HepG2 (cell line): ENCODE results near the gene SPATA13. TPM values are rescaled to one million over a fixed set of nuclear protein-coding genes. Genes with fewer than 3 reads are reported as not detected.
A peak's percentile ranks its signal among the peaks of the same experiment; 100 is the strongest.

Source experiments
- ATAC-seq: fragments of 200-7000 bp; cut with Tn5 transposase; 3 replicates; pipeline ENCODE4 v1.9.1; 2020; ENCODE audit warnings: mild to moderate bottlenecking, moderate library complexity
- BruUV-seq: library from RNA; stranded (reverse); fragments of 400-500 nt; replicated peaks from 2 replicates; lab custom pipeline; 2021; lab: Mats Ljungman, UMichigan
- CTCF ChIA-PET: fragments of 300-600 bp; formaldehyde crosslinking; extraction: SDS; loops from one replicate; lab custom pipeline; 2021; ENCODE audit warnings: low total read pairs, inconsistent platforms, low intra/inter-chr PET ratio; lab: Yijun Ruan, JAX
- POLR2A ChIA-PET: fragments of 350-600 bp; sonication (Branson Sonifier 250); formaldehyde crosslinking; loops from one replicate; lab custom pipeline; 2020; ENCODE audit warnings: antibody characterized with exemption, inconsistent platforms; lab: Yijun Ruan, JAX
- DNase-seq: peaks from one replicate; pipeline ENCODE4 v3.0.0-alpha.2; 2015; ENCODE audit warnings: low spot score
- FAIRE-seq: peaks from 3 replicates; lab custom pipeline; 2011; peaks lifted over from hg19 to GRCh38; lab: Jason Lieb, UNC
- H2AFZ ChIP-seq: one replicate; pipeline ENCODE4 v1.6.1; 2011; ENCODE audit warnings: low read length, inconsistent platforms
- H3K27ac ChIP-seq: fragments of 300-600 bp; 3 replicates; pipeline ENCODE4 v1.8.0; 2011; ENCODE audit warnings: mixed run types, mild to moderate bottlenecking, mixed read lengths, low read length, inconsistent platforms; ENCODE audit not compliant: insufficient read depth; ENCODE audit errors: extremely low read length
- H3K27me3 ChIP-seq, 2 experiments: fragments of 200-600 bp in 1 of 2; 2 replicates in 1 of 2; 3 replicates in 1 of 2; pipeline versions ENCODE4 v1.6.0 to v1.8.0; 2011; ENCODE audit warnings: low read length in 2 of 2, mild to moderate bottlenecking in 2 of 2, moderate library complexity in 2 of 2, inconsistent platforms in 1 of 2; ENCODE audit not compliant: insufficient read depth in 2 of 2, control insufficient read depth in 1 of 2
- H3K36me3 ChIP-seq, 2 experiments: fragments of 200-600 bp in 1 of 2; replicated peaks in 1 of 2; 2 replicates in 1 of 2; 3 replicates in 1 of 2; pipeline versions ENCODE4 v1.5.1 to v1.8.0; 2011; ENCODE audit warnings: low read length in 2 of 2, inconsistent platforms in 1 of 2; ENCODE audit not compliant: insufficient read depth in 2 of 2, control insufficient read depth in 1 of 2
- H3K4me1 ChIP-seq: 2 replicates; pipeline ENCODE4 v1.5.1; 2012; ENCODE audit warnings: low read length, inconsistent platforms; ENCODE audit not compliant: insufficient read depth
- H3K4me2 ChIP-seq: 2 replicates; pipeline ENCODE4 v1.6.0; 2011; ENCODE audit warnings: low read depth, low read length, inconsistent platforms
- H3K4me3 ChIP-seq, 3 experiments: fragments of 200-600 bp in 1 of 3; sonication (generic), shearing (Covaris generic) in 1 of 3; replicated peaks in 1 of 3; 2 replicates each; pipeline ENCODE4 v1.5.1; 2011 to 2016; ENCODE audit warnings: low read length in 3 of 3, inconsistent platforms in 2 of 3, low read depth in 2 of 3, mild to moderate bottlenecking in 2 of 3, control low read depth in 1 of 3, mixed read lengths in 1 of 3; ENCODE audit not compliant: insufficient read depth in 1 of 3
- H3K79me2 ChIP-seq: one replicate; pipeline ENCODE4 v1.6.1; 2011; ENCODE audit warnings: low read length, inconsistent platforms; ENCODE audit not compliant: insufficient read depth
- H3K9ac ChIP-seq: 2 replicates; pipeline ENCODE4 v1.6.0; 2011; ENCODE audit warnings: mild to moderate bottlenecking, low read depth, low read length, inconsistent platforms; ENCODE audit not compliant: insufficient read depth
- H3K9me3 ChIP-seq: 2 replicates; pipeline ENCODE4 v1.5.1; 2012; ENCODE audit warnings: mild to moderate bottlenecking, low read length
- H4K20me1 ChIP-seq: 2 replicates; pipeline ENCODE4 v1.6.0; 2011; ENCODE audit warnings: inconsistent platforms, mild to moderate bottlenecking, low read length, moderate library complexity; ENCODE audit not compliant: insufficient read depth
- ATF2 ChIP-seq: sonication (generic); formaldehyde crosslinking; IDR thresholded peaks from 2 replicates; pipeline ENCODE4 v1.4.0; 2020; ENCODE audit warnings: missing genetic modification reagents
- KDM5B ChIP-seq: sonication (generic); formaldehyde crosslinking; IDR thresholded peaks from 2 replicates; pipeline ENCODE4 v1.4.0; 2020; ENCODE audit warnings: missing genetic modification reagents, mild to moderate bottlenecking, borderline replicate concordance
- NCOA5 ChIP-seq: sonication (generic); formaldehyde crosslinking; IDR thresholded peaks from 2 replicates; pipeline ENCODE4 v1.4.0; 2020; ENCODE audit warnings: missing genetic modification reagents
- TFE3 ChIP-seq: IDR thresholded peaks from 2 replicates; pipeline ENCODE4 v1.6.1; 2016
- ZNF142 ChIP-seq: sonication (generic); formaldehyde crosslinking; IDR thresholded peaks from 2 replicates; pipeline ENCODE4 v1.4.0; 2020; ENCODE audit warnings: missing genetic modification reagents
- ZNF326 ChIP-seq: sonication (generic); formaldehyde crosslinking; IDR thresholded peaks from 2 replicates; pipeline ENCODE4 v1.4.0; 2020; ENCODE audit warnings: missing genetic modification reagents, borderline replicate concordance
- ZNF343 ChIP-seq: sonication (generic); formaldehyde crosslinking; IDR thresholded peaks from 2 replicates; pipeline ENCODE4 v1.4.0; 2020; ENCODE audit warnings: mild to moderate bottlenecking, missing genetic modification reagents
- ZNF503 ChIP-seq: sonication (generic); formaldehyde crosslinking; IDR thresholded peaks from 2 replicates; pipeline ENCODE4 v1.4.0; 2020; ENCODE audit warnings: missing genetic modification reagents
- ZNF792 ChIP-seq: IDR thresholded peaks from 2 replicates; pipeline ENCODE4 v1.6.1; 2016
- ZSCAN5A ChIP-seq: sonication (generic); formaldehyde crosslinking; IDR thresholded peaks from 2 replicates; pipeline ENCODE4 v1.8.0; 2022; ENCODE audit warnings: mild to moderate bottlenecking, missing genetic modification reagents, borderline replicate concordance
- WGBS: methylation state at CpG from one replicate; pipeline ENCODE4 v1.1.6; 2017; ENCODE audit warnings: low lambda C conversion rate; 5-methylcytosine and 5-hydroxymethylcytosine counted together
- in situ Hi-C: cut with HindIII; loops from 2 replicates; pipeline ENCODE4 v1.10.0; 2017; ENCODE audit warnings: low pct_unique_long_range_greater_than_20kb; ENCODE audit not compliant: extremely low pct_ligation_motif_present
- intact Hi-C: fragments of 100-400 bp; cut with micrococcal nuclease; formaldehyde crosslinking; loops from one replicate; pipeline ENCODE4 v1.10.0; 2022; ENCODE audit not compliant: unreplicated experiment
- polyA plus RNA-seq, 8 experiments: library from polyadenylated mRNA; depleted of rRNA in 3 of 8; stranded (reverse) in 7 of 8; unstranded in 1 of 8; fragments of >200 nt; fragmentation: Illumina TruSeq in 4 of 8; extraction: Trizol in 4 of 8; gene quantifications; 2 replicates each; pipeline versions ENCODE4 v1.2.1 to v1.2.3, GENCODE V29; 2011 to 2016; ENCODE audit warnings: low read depth in 4 of 8, missing spikeins in 1 of 8, mixed read lengths in 1 of 8; ENCODE audit not compliant: insufficient read depth in 1 of 8
- total RNA-seq, 5 experiments: library from RNA; depleted of rRNA; stranded (reverse); fragments of >200 nt; fragmentation: Illumina TruSeq; extraction: Trizol; gene quantifications; 2 replicates each; pipeline ENCODE4 v1.2.3, GENCODE V29; 2016; ENCODE audit warnings: low read depth in 1 of 5

The SPATA13 gene
- total and polyA plus RNA-seq, 2 of the 13 experiments (the other 11 are each of a cell fraction or from before 2014, with no cell fraction given), result 11.3 to 14.2 TPM

- Histone ChIP-seq H3K79me2 (no peaks in the 10 kb centered on the region), H4K20me1 (no peaks in the 10 kb centered on the region), H3K27ac (no peak overlapping the region), H3K4me3 (no peak overlapping the region), H3K36me3 (no peaks in the 10 kb centered on the region), H2AFZ (no peak overlapping the region), H3K9me3 (peaks cover 10% of the 10 kb centered on the region), H3K4me1 (peaks cover 50% of the 10 kb centered on the region), H3K9ac (no peak overlapping the region), H3K27me3 (peaks cover 0 to 28% of the 10 kb centered on the region in 2 experiments), H3K4me2 (peak overlapping the region; percentile 21; the same call in 1 of the 2 replicates)
- intact Hi-C loops (no loop called here), in situ Hi-C loops (no loop called here)
- WGBS, result 1% methylated on average over 9 of the region's 12 CpGs
- peak; percentile 71 for ATAC-seq
- ChIA-PET POLR2A (no interaction called here), CTCF (no interaction called here)
- no peak for DNase-seq
- no TSS peak for BruUV-seq
- no peak for FAIRE-seq
- TF ChIP-seq NCOA5 (CRISPR knock-in tag), result no peak
- TF ChIP-seq ZSCAN5A, result no peak
- TF ChIP-seq ZNF326, result no peak
- no peak for TF ChIP-seq ZNF503 (CRISPR knock-in tag)
- no peak for TF ChIP-seq ATF2
- TF ChIP-seq ZNF142, result no peak
- no peak for TF ChIP-seq KDM5B
- no peak for TF ChIP-seq ZNF343 (CRISPR knock-in tag)
- TF ChIP-seq TFE3 (CRISPR knock-in tag), result no peak
- TF ChIP-seq ZNF792 (CRISPR knock-in tag), result no peak
Observed at GRCh38 chr13:24129914-24130774, 30.4 kb upstream of the SPATA13 start.
